Testis (tissue), 2 donors: ENCODE results near the gene CDH11.

Experiments used
- POLR2A ChIP-seq: fragments of 450-650 bp; IDR thresholded peaks from one replicate; pipeline ENCODE4 v1.6.1; 2017; ENCODE audit warnings: antibody characterized with exemption, mild to moderate bottlenecking, moderate library complexity
- TF ChIP-seq, protein P1 (sequence below), 3 experiments: fragments of 450-650 bp in 2 of 3; fragments of 200-600 bp in 1 of 3; sonication (generic) in 1 of 3; IDR thresholded peaks; one replicate each; pipeline ENCODE4 v1.5.1; 2016 to 2019; ENCODE audit warnings: antibody characterized with exemption in 3 of 3, mild to moderate bottlenecking in 2 of 3, moderate library complexity in 1 of 3

DNA sequence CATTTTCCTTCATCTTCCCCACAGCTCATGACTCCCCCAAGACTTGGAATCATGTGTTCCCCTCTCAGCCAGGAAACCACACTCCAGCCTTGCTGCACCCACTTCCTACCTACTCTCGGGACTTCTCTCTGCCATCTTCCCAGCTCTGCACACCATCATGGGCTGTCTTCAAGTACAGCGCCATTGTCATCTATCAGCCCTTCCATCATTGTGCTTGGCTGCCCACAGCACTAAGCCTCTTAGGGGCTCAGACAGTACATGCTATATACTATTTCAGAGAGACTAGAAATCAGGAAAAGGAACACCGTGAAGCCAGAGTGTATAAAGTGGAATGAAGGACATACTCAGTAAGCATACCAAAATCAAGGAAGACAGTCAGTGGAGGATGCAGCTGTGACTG lies 64.7 kb downstream of the CDH11 start:
- TF ChIP-seq, protein P1, sequence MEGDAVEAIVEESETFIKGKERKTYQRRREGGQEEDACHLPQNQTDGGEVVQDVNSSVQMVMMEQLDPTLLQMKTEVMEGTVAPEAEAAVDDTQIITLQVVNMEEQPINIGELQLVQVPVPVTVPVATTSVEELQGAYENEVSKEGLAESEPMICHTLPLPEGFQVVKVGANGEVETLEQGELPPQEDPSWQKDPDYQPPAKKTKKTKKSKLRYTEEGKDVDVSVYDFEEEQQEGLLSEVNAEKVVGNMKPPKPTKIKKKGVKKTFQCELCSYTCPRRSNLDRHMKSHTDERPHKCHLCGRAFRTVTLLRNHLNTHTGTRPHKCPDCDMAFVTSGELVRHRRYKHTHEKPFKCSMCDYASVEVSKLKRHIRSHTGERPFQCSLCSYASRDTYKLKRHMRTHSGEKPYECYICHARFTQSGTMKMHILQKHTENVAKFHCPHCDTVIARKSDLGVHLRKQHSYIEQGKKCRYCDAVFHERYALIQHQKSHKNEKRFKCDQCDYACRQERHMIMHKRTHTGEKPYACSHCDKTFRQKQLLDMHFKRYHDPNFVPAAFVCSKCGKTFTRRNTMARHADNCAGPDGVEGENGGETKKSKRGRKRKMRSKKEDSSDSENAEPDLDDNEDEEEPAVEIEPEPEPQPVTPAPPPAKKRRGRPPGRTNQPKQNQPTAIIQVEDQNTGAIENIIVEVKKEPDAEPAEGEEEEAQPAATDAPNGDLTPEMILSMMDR (IDR thresholded peaks at IDR 0.05) = no peak
- no peak for TF ChIP-seq POLR2A
